ENCODE measurements around the gene SLC2A1.

Gene SLC2A1

DNA sequence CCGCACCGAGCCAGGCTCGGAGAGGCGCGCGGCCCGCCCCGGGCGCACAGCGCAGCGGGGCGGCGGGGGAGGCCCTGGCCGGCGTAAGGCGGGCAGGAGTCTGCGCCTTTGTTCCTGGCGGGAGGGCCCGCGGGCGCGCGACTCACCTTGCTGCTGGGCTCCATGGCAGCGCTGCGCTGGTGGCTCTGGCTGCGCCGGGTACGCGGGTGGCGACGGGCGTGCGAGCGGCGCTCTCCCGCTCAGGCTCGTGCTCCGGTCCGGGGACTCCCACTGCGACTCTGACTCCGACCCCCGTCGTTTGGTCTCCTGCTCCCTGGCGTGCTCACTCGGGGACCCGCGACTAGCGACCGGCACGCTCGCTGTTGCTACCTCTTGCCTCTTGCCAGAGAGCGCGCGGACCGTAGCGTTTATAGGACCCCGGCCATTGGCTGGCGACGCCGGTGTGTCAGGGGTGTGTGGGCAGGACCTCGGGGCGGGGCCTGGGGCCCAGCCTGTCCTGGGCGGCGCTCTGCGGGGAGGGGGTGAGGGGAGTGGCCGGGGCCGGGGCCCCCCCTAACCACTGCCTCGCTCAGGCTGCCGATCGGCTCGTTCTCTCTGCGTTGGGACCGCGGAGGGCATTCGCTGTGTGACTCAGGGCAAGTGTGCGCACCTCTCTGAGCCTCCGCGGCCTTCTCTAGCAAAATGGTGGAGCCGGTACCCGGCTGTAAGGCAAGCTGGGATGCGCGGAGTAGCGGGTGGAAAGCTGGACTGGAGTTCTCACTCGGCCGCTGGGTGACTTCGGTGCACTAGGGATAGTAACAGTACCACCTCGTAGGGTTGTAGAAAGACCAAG lies at the start of gene SLC2A1:
Gene SLC2A1, minus strand, starts transcription at position 381 of the 832 bp plus-strand sequence. Its CDS starts 217 bp downstream, at position 164.
- DNase-seq: peak; percentile 85

- no peak for DNase-seq
Observed at GRCh38 chr1:43007377-43008114, 48.9 kb upstream of the SLC2A1 start.

GRCh38 chr1:43005460-43006361 lies 47.0 kb upstream of the SLC2A1 start:
- DNase-seq: no peak

GRCh38 chr1:43004587-43005459 lies 46.2 kb upstream of the SLC2A1 start:
- DNase-seq: no peak

DNA sequence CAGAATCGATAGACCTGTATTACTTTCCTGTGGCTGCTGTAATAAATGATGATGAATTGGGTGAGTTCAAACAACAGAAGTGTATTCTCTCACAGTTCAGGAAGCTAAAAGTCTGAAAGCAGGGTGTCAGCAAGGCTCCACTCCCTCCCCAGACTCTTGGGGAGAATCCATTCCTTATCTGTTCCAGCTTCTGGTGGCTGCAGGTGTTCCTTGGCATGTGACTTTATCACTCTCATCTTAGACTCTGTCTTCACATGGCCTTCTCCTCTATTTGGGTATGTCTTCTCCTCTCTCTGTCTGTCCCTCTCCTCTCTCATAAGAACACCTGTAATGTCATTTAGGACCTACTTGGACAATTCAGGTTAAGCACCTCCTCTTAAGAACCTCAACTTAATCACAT lies 44.1 kb upstream of the SLC2A1 start:
- DNase-seq: no peak

DNA sequence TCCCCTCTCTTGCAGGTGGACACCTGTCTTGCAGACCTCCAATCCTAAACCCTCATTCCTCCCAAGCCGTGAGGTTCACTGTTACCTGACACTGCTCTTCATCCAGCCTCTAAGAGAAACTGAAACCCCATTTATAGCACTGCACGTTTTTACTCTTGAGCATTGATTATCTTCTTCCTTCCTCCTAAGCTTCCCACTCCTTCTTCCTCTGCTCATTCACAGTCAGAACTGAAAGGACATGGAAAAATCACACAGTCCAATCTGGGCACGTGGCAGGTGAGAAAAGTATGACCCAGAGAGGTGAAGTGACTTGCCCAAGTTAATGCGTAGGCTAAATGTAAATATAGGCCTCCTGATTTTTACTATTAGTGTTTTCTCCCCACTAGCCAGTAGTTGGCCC lies 43.4 kb upstream of the SLC2A1 start:
- DNase-seq: no peak

GRCh38 chr1:43001434-43001833 lies 42.8 kb upstream of the SLC2A1 start:
- no peak for DNase-seq

DNA sequence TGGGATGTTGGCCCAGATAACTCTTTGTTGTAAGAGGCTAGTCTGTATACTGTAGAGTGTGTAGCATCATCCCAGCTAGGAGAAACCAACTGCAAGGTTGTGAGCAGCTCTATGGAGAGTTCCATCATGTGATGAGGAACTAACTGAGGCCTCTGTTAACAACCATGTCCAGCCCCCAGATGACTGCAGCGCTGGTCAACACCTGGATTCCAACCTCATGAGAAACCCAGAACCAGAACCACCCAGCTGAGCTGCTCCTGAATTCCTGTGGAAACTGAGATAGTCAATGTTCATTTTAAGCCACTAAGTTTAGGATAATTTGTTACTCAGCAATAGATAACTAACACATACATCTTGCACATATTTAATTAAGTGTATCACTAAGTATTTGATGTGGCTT lies 41.6 kb upstream of the SLC2A1 start:
- no peak for DNase-seq

DNA sequence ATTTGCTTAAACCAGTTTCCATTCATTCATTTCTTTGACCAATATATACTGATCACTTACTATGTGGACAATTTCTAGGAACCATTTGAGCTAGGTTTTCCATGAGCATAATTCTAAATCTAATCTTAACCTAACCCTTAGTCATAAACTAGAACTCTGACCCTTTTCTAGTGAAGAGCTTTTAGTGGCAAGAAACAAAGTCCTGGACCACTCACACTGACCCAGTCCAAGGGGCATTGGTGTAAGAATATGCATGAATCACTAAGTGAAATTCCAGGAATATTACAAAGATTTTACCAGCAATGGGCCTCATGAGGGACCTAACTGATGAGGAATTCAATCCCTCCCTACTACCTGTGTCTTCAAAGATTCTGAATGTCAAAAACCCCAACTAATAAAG lies 40.6 kb upstream of the SLC2A1 start:
- DNase-seq: no peak

GRCh38 chr1:42998386-42998785 lies 39.7 kb upstream of the SLC2A1 start:
- DNase-seq: no peak

DNA sequence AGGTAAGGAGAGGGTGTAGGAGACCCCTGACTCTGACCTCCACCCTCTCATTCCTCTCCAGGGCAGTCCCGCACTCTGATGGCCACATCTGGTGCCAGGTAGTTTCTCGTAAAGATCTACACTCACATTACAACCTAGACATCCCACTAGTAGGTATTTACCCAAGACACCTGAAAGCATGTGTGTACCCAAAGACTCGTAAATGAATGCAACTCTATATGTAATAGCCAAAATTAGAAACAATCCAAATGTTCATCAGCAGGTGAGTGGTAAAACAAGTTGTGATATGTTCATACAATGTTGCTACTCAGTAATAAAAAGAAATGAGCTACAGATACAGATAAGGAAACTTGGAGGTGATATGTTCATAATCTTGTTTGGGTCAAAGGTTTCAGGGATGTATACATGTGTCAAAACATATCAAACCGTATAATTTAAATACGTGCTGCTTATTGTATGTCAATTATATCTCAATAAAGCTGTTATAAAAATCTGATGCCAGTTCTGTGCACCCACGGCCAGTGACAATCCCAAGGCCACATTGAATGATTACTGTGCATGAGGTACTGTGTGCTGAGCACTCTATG lies 37.8 kb upstream of the SLC2A1 start:
- no peak for DNase-seq

GRCh38 chr1:42993502-42994136 lies 35.0 kb upstream of the SLC2A1 start:
- DNase-seq: no peak

- no peak for DNase-seq
Observed at GRCh38 chr1:42992054-42992571, 33.4 kb upstream of the SLC2A1 start.

- DNase-seq: no peak
Observed at GRCh38 chr1:42990757-42991346, 32.2 kb upstream of the SLC2A1 start.

DNA sequence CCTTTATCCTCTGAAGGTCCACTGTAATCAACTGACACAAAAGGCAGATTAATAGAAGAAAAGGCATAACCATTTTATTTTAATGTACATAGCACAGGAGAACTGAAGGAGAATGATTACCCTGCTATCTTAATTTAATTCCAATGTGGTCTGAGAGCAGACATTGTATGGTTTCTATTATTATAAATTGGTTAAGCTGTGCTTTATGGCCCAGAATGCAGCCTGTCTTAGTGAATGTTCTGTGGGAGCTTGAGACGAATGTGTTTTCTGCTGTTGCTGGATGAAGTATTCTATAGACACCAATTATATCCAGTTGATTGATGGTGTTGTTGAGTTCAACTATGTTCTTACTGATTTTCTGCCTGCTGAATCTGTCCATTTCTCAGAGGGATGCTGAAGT lies 25.0 kb upstream of the SLC2A1 start:
- no peak for DNase-seq

DNA sequence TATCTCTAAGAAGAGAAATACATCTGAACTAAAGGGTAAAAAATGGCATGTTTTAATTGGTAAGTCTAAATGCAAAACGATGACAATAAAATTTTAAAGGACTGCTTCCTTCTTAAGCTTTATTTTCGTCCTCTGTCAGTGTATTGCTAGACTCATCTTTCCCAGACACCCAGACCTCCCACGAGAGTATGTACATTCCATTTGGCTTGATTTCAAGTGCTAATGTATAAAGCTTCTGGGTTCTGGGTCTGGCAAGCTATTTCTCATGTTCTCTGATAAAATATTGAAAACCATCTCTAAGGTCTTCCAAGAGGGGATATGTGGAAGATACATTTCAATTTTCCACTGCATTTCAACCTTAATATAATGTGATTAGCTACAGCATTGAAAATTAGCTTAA lies 24.6 kb upstream of the SLC2A1 start:
- DNase-seq: no peak

GRCh38 chr1:42982641-42983040 lies 24.0 kb upstream of the SLC2A1 start:
- no peak for DNase-seq

DNA sequence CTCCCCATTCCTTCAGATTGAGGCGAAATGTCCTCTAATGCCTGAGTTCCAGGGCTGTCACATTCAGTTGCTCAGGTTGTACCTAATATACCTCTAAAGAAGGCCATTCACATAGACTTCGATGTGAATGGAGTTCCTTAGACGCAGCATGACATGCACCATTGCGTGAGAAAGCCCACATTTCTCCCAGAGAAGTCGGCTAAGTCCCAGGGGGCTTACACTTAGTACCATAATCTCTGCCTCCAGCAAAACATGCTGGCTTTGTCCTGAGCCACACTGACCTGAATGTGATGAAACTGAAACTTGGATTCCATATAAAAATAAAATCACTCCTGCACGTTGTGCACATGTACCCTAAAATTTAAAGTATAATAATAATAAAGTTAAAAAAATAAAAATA lies 23.2 kb upstream of the SLC2A1 start:
- no peak for DNase-seq

- no peak for DNase-seq
Observed at GRCh38 chr1:42981255-42981805, 22.7 kb upstream of the SLC2A1 start.
